GM19328 (cell line): ENCODE data around the gene ZC3H10.

Source experiments
- ATAC-seq: cut with Tn5 transposase; IDR thresholded peaks from one replicate; pipeline ENCODE4 v1.9.1; 2021; ENCODE audit warnings: mild to moderate bottlenecking, moderate library complexity; ENCODE audit not compliant: unreplicated experiment

ZC3H10 gene

GRCh38 chr12:56169229-56169759 lies 51.2 kb downstream of the ZC3H10 start:
- no peak for ATAC-seq

DNA sequence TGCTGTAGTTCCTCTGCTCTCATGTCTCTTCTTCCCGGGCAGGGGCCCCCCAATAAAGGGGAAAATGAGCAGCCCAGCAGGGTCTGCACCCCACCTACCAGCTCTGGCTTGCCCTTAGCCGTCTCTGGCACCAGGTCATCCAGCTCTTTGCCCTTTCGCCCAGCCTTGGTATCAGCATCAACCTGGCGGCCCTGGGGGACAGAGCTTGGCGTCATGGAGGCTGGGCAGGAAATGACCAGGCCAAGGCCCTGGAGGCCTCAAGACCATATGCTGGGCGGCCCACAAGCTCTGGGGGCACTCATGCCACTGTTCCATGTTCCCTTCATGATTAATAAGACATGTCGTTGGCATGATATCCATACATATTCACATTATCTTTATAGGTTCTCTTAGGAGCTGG lies 54.8 kb downstream of the ZC3H10 start:
- no peak for ATAC-seq
